Stimulated activated naive CD4-positive, alpha-beta T cell (primary cell): ENCODE measurements around the gene ALDH1L1.

Experiments used
- DNase-seq, 6 experiments: peaks; one replicate each; lab custom pipeline; 2025; lab: John Stamatoyannopoulos, UW

Gene ALDH1L1

GRCh38 chr3:126194713-126195305 is 14.4 kb upstream of the ALDH1L1 start:
- DNase-seq, result no peak

DNA sequence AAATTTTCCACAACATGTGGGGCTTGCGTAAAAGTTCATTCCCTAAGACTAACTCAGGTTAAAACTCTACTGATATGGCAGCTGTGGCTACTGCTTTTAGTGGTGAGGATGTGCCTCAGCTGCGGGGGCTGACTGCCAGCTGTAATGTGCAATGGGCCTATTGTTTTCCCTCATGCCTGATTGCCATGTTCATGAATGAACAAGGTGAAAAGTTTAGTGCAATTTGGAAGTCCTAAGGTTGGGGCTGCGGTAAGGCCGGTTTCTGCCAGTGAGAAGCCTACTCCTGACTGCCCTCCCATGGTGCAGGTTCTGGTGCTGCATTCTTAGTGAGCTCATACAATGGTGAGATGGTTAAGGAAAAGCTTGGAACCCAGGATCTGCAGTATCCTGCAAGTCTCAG is 10.9 kb upstream of the ALDH1L1 start:
- DNase-seq, result no peak

DNA sequence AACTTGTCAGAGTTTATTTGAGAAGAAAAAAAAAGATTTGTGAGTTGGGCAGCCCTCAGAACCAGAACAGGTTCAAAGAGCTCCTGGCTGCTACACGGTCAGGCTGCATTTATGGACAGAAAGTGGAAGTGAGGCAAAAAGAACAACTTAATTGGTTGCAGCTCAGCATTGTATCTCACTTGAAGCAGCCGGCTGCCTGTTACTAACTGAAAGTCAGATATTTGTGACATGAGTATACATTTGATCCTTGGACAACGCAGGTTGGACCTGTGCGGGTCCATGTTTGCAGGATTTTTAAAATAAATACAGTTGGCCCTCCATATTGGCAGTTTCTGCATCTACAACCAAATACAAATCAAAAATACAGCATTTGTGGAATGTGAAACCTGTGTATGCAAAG is 7.5 kb upstream of the ALDH1L1 start:
- DNase-seq, result no peak

DNA sequence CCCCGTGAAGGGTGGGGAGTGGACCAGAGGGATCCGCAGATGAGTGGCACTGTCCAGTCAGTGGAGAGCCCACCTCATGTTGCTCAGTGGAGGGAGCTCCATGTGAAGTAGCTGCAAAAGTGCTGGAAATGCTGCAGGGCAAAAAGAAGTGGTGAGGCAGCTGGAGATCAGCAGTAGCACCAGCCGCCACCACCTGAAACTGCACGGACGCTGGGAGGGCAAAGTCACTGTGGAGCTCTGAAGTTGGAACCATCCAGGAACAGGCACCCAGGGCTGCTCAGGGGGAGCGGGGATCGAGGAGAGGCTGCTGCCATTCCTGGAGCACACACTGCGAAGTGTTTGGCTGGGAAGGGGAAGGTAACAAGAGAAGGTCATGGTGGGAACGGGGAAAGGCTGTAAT is 6.4 kb upstream of the ALDH1L1 start:
- DNase-seq, result no peak

DNA sequence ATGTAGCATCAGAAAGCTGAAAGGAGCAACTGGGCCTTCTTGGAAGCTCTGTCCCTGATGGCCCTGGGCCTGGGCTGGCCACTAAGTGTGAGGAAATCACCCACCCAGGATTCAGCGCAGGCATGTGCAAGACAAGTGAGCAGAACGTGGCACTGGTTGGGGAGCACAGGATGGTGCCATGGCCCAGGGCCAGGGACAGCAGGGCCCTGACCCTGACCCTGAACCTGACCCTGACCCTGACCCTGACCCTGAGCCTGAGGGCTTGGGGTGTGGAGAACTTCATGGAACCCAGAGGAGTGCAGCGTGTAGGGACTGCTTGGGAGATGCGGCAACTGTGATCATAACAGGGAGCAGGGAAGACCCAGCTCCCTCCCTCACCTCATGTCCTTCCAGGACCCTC is 5.9 kb upstream of the ALDH1L1 start:
- DNase-seq, result no peak

GRCh38 chr3:126184465-126185000 is 4.1 kb upstream of the ALDH1L1 start:
- no peak for DNase-seq

- no peak for DNase-seq
Observed at GRCh38 chr3:126181398-126181725, 976 bp upstream of the ALDH1L1 start.

- DNase-seq, result no peak
Observed at GRCh38 chr3:126179825-126180476, 435 bp downstream of the ALDH1L1 start.

DNA sequence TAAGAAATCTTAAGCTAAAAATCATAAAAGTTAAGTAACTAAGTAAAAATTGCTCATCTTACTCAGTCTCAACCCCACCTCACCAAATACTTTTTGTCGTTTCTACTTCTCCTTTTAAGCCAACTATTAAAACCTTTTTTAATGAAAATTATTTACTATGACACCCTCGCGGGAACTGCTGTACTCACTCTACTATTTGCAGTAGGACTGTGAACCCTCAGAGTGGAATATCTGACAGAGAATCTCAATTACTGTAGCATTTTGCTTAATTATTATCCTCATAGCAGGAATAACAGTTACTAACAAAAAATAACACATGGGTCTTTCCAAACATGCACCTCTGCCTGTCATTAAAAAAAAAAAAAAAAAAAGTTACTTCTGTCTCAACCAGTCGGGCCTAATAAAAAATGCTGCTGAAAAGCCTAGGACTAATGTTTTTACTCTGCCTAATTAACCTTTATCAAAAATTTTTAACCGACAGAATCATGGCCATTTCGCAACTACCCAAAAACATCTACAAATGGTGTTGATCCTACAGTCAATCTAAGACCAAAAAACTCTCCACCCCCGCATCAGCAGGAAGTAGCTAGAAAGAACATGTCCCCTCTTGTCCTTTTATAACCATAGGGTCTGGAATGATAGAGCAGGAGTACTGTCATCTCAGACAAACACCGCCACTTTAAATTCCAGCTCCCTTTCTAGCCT is 10.2 kb downstream of the ALDH1L1 start:
- no peak for DNase-seq

GRCh38 chr3:126167566-126167965 is 12.8 kb downstream of the ALDH1L1 start:
- DNase-seq, result no peak

- no peak for DNase-seq
Observed at GRCh38 chr3:126166009-126166408, 14.4 kb downstream of the ALDH1L1 start.

- no peak for DNase-seq
Observed at GRCh38 chr3:126161309-126161708, 19.1 kb downstream of the ALDH1L1 start.

DNA sequence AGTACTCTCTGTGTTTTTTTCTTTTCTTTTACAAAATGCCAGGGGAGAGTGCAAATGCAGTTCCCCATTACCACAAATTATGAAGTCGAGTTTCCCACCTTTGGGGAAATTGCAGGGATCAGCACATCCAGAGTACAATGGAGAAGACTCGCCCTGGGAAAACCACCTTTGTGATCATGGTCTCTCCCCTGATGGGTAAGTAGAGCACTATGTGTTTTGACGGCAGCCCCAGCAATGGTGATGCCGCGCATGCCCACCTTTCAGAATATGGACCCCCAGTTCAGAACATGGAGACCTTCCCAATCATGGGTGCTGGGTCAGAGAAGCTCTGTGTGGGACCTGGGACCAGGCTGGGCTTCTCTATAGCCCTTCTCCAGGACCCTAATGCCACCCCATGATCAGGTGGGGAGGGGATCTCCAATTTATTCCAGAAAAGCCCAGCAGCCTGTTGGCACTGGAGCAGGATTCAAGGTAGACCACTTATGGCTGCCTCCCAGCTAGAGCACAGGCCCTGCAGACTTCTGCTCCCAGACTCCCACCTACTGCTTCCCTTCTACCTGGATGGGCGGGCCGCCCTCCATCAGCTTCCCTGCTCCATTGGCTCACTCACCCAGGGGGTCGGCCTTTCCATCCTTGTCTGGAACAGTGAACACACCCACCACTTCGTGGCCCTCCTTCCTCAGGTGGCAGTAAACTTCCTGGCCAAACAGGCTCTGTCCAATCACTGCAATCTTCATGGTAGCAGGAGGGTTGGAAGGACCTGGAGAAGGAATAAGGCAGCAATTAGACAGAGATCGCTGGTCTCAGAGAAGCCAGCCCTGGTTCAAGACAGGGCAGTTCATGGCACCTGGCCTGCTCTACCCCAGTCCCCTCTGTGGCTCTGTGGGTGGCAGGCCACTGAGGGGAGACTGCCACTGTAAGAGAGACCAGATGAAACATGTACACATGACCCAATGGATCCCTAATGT is 19.9 kb downstream of the ALDH1L1 start:
- DNase-seq, result no peak

DNA sequence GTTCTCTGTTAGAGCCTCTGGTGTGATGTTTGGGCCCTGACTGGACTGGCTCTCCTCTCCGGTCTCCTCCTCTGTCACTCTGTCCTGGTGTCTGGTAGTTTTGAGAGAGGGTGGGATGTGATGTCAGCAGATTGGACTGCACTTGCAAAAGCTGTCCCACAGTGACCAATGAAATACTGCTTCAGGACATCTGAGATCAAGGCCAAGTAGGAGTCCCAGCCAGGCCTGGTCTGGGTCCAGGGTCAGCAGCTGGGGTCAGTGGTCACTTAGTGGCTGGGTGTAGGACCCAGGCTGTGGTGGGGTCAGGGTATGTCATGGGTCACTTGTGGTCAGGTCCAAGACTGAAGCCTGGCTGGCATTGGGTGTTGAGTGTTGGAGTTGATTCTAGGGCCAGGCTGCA is 20.9 kb downstream of the ALDH1L1 start:
- no peak for DNase-seq

DNA sequence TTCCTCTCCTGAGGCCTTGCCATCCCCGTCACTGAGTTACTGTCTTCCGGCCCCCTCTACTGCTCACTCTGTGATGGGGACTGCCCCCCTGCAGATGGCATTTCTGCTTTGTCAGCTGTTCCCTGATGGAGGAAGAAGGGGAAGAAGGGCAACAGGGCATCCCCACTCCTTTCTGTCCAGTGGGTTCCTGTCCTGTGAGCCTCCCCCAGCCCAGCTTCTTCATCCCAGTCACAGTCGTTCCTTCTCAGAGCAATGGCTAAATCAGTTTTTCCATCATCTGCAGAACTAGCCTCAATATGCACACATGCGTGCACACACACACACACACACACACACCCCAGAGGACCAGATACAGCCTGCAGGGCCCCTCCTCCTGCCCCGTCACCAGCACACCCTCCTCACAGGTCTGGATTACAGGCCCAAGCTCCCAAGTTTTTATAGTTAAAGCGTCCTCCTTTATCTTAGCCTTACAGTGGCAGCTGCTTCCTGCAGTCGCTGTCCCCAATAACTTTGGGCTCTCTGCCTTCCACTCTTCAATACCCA is 21.4 kb downstream of the ALDH1L1 start:
- DNase-seq, result no peak

DNA sequence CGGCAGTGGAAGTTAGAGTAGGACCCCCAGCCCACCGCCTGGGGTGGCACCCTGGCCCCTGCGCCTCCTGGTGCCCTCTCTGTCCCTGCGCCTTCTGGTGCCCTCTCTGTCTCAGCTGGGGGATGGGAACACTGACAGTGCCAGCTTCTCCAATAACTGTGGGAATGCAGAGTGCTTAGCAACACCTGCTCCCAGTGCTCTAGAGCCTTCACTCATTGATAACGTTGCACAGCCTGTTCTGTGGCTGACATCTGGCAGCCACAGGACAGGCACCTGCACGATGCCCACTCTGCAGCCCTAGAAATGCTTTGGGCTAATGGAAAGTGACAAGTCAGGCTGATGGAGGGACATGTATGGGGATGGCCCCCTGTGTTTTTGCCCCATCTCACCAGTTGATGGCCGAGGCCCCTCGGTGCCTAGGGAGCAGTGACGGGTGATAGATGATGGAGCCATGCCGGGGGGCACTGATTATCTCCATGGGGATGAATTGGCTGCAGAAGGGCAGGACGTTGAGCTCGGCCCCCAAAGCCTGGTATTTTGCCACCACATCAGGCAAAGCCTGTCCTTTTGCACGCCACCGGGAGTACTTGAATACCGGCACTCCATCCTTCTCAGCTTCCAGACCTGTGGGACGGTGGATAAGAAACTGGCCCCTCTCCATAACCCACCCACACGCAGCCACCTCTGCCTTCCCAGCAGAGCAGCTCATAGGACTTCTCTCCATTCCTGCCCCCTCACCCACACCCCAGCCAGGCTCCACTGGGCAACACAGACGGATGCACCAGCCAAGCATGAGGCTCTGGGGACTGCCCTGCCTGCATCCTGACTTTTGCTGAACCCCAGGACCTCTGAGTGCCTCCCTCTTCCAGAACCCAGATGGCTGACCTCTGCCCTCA is 22.1 kb downstream of the ALDH1L1 start:
- no peak for DNase-seq

DNA sequence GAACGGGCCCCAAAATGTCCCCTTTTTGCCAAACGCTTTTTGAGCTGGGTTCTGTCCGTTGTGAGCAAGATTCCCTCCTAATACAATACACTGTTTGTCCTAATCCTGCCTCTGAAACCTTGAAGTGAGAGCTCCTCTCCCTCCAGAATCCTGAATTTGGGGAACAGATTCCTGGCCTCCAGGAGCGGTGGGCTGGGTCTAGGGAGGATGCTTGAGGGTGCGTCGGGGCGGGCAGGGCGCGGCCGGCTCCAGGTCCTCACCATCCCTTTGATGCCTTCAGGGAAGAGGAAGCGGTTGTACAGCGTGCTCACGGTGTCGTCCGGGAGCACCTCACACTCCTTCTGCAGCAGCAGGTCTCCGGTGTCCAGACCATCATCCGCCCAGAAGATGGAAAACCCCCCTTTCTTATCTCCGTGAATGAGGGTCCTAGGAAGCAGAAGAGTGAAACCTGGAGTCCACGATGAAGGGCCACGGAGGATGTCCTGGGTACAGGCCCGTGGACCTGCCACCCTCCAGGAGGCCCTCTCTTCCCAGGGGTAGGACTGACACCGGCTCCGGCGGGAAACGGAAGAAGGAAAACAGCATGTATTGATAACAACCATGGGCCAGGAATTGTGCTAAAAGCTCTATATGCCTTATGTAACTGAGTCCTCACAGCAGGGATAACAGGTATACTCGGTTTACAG is 23.2 kb downstream of the ALDH1L1 start:
- DNase-seq, result no peak

DNA sequence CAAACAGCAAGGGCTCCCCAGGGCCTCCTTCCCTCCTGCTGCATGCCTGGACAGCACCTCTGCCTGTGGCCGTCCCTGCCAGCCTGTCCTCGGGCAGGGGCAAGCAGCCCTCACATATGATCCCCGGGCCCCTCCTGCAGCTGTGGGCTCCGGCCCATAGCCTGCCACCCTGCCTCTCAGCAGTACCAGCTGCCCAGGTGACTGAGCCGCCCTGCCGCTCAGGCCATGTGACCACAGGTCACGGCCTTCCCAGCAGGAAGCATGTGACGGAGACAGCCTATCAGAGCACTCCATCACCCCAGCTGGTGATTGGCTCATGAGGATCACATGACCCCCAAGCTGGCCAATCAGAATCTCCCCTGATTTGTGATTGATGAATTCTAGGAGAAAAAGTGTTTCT is 23.9 kb downstream of the ALDH1L1 start:
- DNase-seq, result no peak

DNA sequence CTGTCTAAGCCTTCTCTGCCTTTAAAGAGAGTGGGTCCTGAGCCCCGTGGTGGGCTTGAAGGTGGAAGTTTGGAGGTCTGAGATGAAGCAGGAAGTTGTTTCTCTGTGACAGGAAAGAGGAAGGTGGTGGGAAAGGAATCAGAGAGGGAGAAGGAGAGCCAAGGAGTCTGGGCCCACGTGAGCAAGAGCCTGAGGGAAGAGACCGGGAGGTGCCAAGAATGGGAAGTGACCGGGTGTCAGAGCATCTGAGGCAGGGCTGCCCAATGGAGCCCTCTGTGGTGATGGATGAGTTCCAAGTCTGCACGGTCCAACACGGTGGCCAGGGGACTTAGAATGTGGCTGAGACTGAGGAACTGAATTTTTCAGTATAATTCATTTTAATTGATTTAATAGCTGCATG is 24.6 kb downstream of the ALDH1L1 start:
- DNase-seq, result no peak

- DNase-seq, result no peak
Observed at GRCh38 chr3:126155280-126155640, 25.1 kb downstream of the ALDH1L1 start.
